Mesenchymal stem cell (in vitro differentiated cells and primary cell): ENCODE data around the gene CFAP251.

Experiments
- DNase-seq: peaks from one replicate; pipeline ENCODE4 v3.0.0-alpha.2; 2013
- H2AFZ ChIP-seq: one replicate; pipeline ENCODE4 v1.6.1; 2013; ENCODE audit warnings: low read depth, mild to moderate bottlenecking, control low read depth, inconsistent platforms, low read length, moderate library complexity
- H2AK5ac ChIP-seq: 2 replicates; pipeline ENCODE4 v1.6.1; 2013; ENCODE audit warnings: low read length, moderate library complexity, mild to moderate bottlenecking, inconsistent platforms; ENCODE audit not compliant: severe bottlenecking
- H2BK120ac ChIP-seq: one replicate; pipeline ENCODE4 v1.6.1; 2013; ENCODE audit warnings: low read depth, mild to moderate bottlenecking, inconsistent platforms, low read length, moderate library complexity
- H2BK12ac ChIP-seq, 2 experiments: one replicate each; pipeline ENCODE4 v1.6.1; 2013; ENCODE audit warnings: inconsistent platforms in 2 of 2, low read length in 2 of 2, mild to moderate bottlenecking in 2 of 2, moderate library complexity in 2 of 2, control low read depth in 1 of 2
- H2BK15ac ChIP-seq: one replicate; pipeline ENCODE4 v1.6.1; 2013; ENCODE audit warnings: mild to moderate bottlenecking, low read depth, inconsistent platforms; ENCODE audit not compliant: poor library complexity, severe bottlenecking
- H2BK5ac ChIP-seq: 2 replicates; pipeline ENCODE4 v1.6.1; 2013; ENCODE audit warnings: low read depth, mild to moderate bottlenecking, low read length, control low read depth, inconsistent platforms; ENCODE audit not compliant: poor library complexity, severe bottlenecking
- H3K14ac ChIP-seq, 2 experiments: one replicate each; pipeline ENCODE4 v1.6.1; 2013; ENCODE audit warnings: inconsistent platforms in 2 of 2, low read length in 2 of 2, control low read depth in 1 of 2, mild to moderate bottlenecking in 1 of 2, moderate library complexity in 1 of 2
- H3K18ac ChIP-seq, 2 experiments: one replicate each; pipeline ENCODE4 v1.6.1; 2013; ENCODE audit warnings: inconsistent platforms in 2 of 2, low read length in 2 of 2, control low read depth in 1 of 2, low read depth in 1 of 2, mild to moderate bottlenecking in 1 of 2
- H3K23ac ChIP-seq, 2 experiments: one replicate each; pipeline ENCODE4 v1.6.1; 2013; ENCODE audit warnings: inconsistent platforms in 2 of 2, low read length in 2 of 2, mild to moderate bottlenecking in 2 of 2, moderate library complexity in 2 of 2, control low read depth in 1 of 2
- H3K27ac ChIP-seq: 2 replicates; pipeline ENCODE4 v1.5.1; 2013; ENCODE audit warnings: mild to moderate bottlenecking, moderate library complexity, low read length, control low read depth, inconsistent platforms; ENCODE audit not compliant: poor library complexity, severe bottlenecking
- H3K27me3 ChIP-seq, 2 experiments: 2 replicates each; pipeline versions ENCODE4 v1.6.1 to v1.7.0; 2013; ENCODE audit warnings: low read length in 2 of 2, mild to moderate bottlenecking in 2 of 2, moderate library complexity in 2 of 2, control low read depth in 1 of 2, inconsistent platforms in 1 of 2; ENCODE audit not compliant: control insufficient read depth in 1 of 2, insufficient read depth in 1 of 2
- H3K36me3 ChIP-seq, 2 experiments: 2 replicates each; pipeline versions ENCODE4 v1.6.1 to v1.7.0; 2013; ENCODE audit warnings: low read length in 2 of 2, control low read depth in 1 of 2, inconsistent platforms in 1 of 2, low read depth in 1 of 2, mild to moderate bottlenecking in 1 of 2; ENCODE audit not compliant: insufficient read depth in 2 of 2, control insufficient read depth in 1 of 2
- H3K4ac ChIP-seq, 2 experiments: one replicate each; pipeline ENCODE4 v1.6.1; 2013; ENCODE audit warnings: inconsistent platforms in 2 of 2, low read length in 2 of 2, mild to moderate bottlenecking in 2 of 2, moderate library complexity in 2 of 2, control low read depth in 1 of 2, low read depth in 1 of 2
- H3K4me1 ChIP-seq: 2 replicates; pipeline ENCODE4 v1.6.1; 2013; ENCODE audit warnings: low read depth, low read length, control low read depth; ENCODE audit not compliant: control insufficient read depth, insufficient read depth
- H3K4me2 ChIP-seq: 2 replicates; pipeline ENCODE4 v1.6.1; 2013; ENCODE audit warnings: low read length, mild to moderate bottlenecking, inconsistent platforms; ENCODE audit not compliant: poor library complexity, severe bottlenecking
- H3K4me3 ChIP-seq, 2 experiments: 2 replicates each; pipeline versions ENCODE4 v1.5.1 to v1.7.0; 2013; ENCODE audit warnings: low read length in 2 of 2, mild to moderate bottlenecking in 2 of 2, control low read depth in 1 of 2, low read depth in 1 of 2; ENCODE audit not compliant: insufficient read depth in 1 of 2
- H3K79me1 ChIP-seq: replicated peaks from 2 replicates; pipeline ENCODE4 v1.6.1; 2013; ENCODE audit warnings: mild to moderate bottlenecking, control low read depth, low read length, inconsistent platforms; ENCODE audit not compliant: poor library complexity, severe bottlenecking
- H3K9ac ChIP-seq: 2 replicates; pipeline ENCODE4 v1.7.0; 2013; ENCODE audit warnings: mild to moderate bottlenecking, low read length, moderate library complexity
- H3K9me3 ChIP-seq: 2 replicates; pipeline ENCODE4 v1.7.0; 2013; ENCODE audit warnings: mild to moderate bottlenecking, low read length; ENCODE audit not compliant: control insufficient read depth
- H4K8ac ChIP-seq: one replicate; pipeline ENCODE4 v1.6.1; 2013; ENCODE audit warnings: inconsistent platforms, mild to moderate bottlenecking, low read length, moderate library complexity
- H4K91ac ChIP-seq: one replicate; pipeline ENCODE4 v1.6.1; 2013; ENCODE audit warnings: mild to moderate bottlenecking, low read length, inconsistent platforms
- WGBS: methylation state at CpG from one replicate; pipeline ENCODE4 v1.1.7; 2013; ENCODE audit warnings: mixed read lengths; 5-methylcytosine and 5-hydroxymethylcytosine counted together

Gene CFAP251

GRCh38 chr12:122043476-122043875 is 125.1 kb downstream of the CFAP251 start:
- Histone ChIP-seq H2BK15ac (no peak overlapping the region), H3K79me1 (peaks cover 11% of the 10 kb centered on the region), H2AK5ac (no peak overlapping the region), H3K27me3 (no peaks in the 10 kb centered on the region), H3K36me3 (peaks cover 8 to 42% of the 10 kb centered on the region in 2 experiments), H3K4me1 (peaks cover 20% of the 10 kb centered on the region), H2BK12ac (no peak overlapping the region), H2BK5ac (no peak overlapping the region), H3K4me2 (no peak overlapping the region), H3K4me3 (no peak overlapping the region), H3K18ac (no peak overlapping the region), H3K4ac (no peak overlapping the region), H3K27ac (no peak overlapping the region), H4K8ac (no peak overlapping the region), H3K9ac (no peak overlapping the region), H2AFZ (no peak overlapping the region), H2BK120ac (no peak overlapping the region), H4K91ac (no peak overlapping the region), H3K14ac (no peak overlapping the region), H3K23ac (no peak overlapping the region), H3K9me3 (no peaks in the 10 kb centered on the region)
- 98% methylated on average over 14 of the region's 15 CpGs for WGBS
- no peak for DNase-seq

GRCh38 chr12:122045262-122045661 is 126.9 kb downstream of the CFAP251 start:
- no peak overlapping the region for H3K4me3 ChIP-seq
- no peak overlapping the region for H2BK5ac ChIP-seq
- H3K79me1 ChIP-seq: peaks cover 11% of the 10 kb centered on the region
- no peak overlapping the region for H3K9ac ChIP-seq
- H2AK5ac ChIP-seq: no peak overlapping the region
- H3K9me3 ChIP-seq: no peaks in the 10 kb centered on the region
- no peak overlapping the region for H2BK120ac ChIP-seq
- no peak overlapping the region for H3K14ac ChIP-seq
- no peak for DNase-seq
- H3K4me1 ChIP-seq: peaks cover 18% of the 10 kb centered on the region
- H3K4me2 ChIP-seq: no peak overlapping the region
- H3K4ac ChIP-seq: no peak overlapping the region
- H2BK15ac ChIP-seq: no peak overlapping the region
- 98% methylated on average over 7 of the region's 7 CpGs for WGBS
- H2AFZ ChIP-seq: no peak overlapping the region
- no peak overlapping the region for H2BK12ac ChIP-seq
- no peak overlapping the region for H4K91ac ChIP-seq
- H3K23ac ChIP-seq: no peak overlapping the region
- no peak overlapping the region for H3K18ac ChIP-seq
- H3K27ac ChIP-seq: no peak overlapping the region
- peaks cover 8 to 50% of the 10 kb centered on the region in 2 experiments for H3K36me3 ChIP-seq
- H3K27me3 ChIP-seq: no peaks in the 10 kb centered on the region
- no peak overlapping the region for H4K8ac ChIP-seq

GRCh38 chr12:122046145-122046544 is 127.8 kb downstream of the CFAP251 start:
- H3K18ac ChIP-seq: no peak overlapping the region
- H3K4me1 ChIP-seq: peaks cover 18% of the 10 kb centered on the region
- no peak overlapping the region for H2AK5ac ChIP-seq
- no peak overlapping the region for H3K23ac ChIP-seq
- H2AFZ ChIP-seq: no peak overlapping the region
- no peak overlapping the region for H4K8ac ChIP-seq
- H3K27me3 ChIP-seq: no peaks in the 10 kb centered on the region
- H3K36me3 ChIP-seq: peaks cover 8 to 59% of the 10 kb centered on the region in 2 experiments
- H3K4ac ChIP-seq: no peak overlapping the region
- no peak overlapping the region for H2BK120ac ChIP-seq
- no peak overlapping the region for H3K27ac ChIP-seq
- no peak overlapping the region for H2BK15ac ChIP-seq
- no peak overlapping the region for H3K4me2 ChIP-seq
- no peak overlapping the region for H4K91ac ChIP-seq
- H3K14ac ChIP-seq: no peak overlapping the region
- 92% methylated on average over 7 of the region's 7 CpGs for WGBS
- no peaks in the 10 kb centered on the region for H3K9me3 ChIP-seq
- no peak overlapping the region for H3K9ac ChIP-seq
- H3K79me1 ChIP-seq: peaks cover 10% of the 10 kb centered on the region
- no peak overlapping the region for H2BK5ac ChIP-seq
- H3K4me3 ChIP-seq: no peak overlapping the region
- DNase-seq: no peak
- H2BK12ac ChIP-seq: peak overlapping the region in 1 of 2 experiments; percentile 35

- Histone ChIP-seq H3K79me1 (peaks cover 10% of the 10 kb centered on the region), H2BK12ac (no peak overlapping the region), H3K9ac (no peak overlapping the region), H2AK5ac (no peak overlapping the region), H3K36me3 (peaks cover 8 to 63% of the 10 kb centered on the region in 2 experiments), H3K4me3 (no peak overlapping the region), H2BK15ac (no peak overlapping the region), H2BK5ac (no peak overlapping the region), H3K4ac (no peak overlapping the region), H3K27ac (no peak overlapping the region), H2BK120ac (no peak overlapping the region), H4K91ac (no peak overlapping the region), H3K9me3 (no peaks in the 10 kb centered on the region), H2AFZ (no peak overlapping the region), H3K4me2 (no peak overlapping the region), H4K8ac (no peak overlapping the region), H3K18ac (no peak overlapping the region), H3K4me1 (peaks cover 11% of the 10 kb centered on the region), H3K23ac (no peak overlapping the region), H3K27me3 (no peaks in the 10 kb centered on the region), H3K14ac (no peak overlapping the region)
- DNase-seq: peak; percentile 58
- 82% methylated on average over 8 of the region's 8 CpGs for WGBS
Observed at GRCh38 chr12:122048151-122048550, 129.8 kb downstream of the CFAP251 start.
